PC-3 (cell line): Measurements from ENCODE around the gene DNAH2.

Source experiments
- EZH2 ChIP-seq: fragments of 300-600 bp; sonication (generic); IDR thresholded peaks from one replicate; pipeline ENCODE4 v1.6.1; 2017; ENCODE audit warnings: antibody characterized with exemption, mild to moderate bottlenecking, low read length; ENCODE audit not compliant: unreplicated experiment
- EZH2phosphoT487 ChIP-seq: fragments of 300-600 bp; sonication (generic); IDR thresholded peaks from 2 replicates; pipeline ENCODE4 v1.6.1; 2018; ENCODE audit warnings: mild to moderate bottlenecking, antibody characterized with exemption, low read length, borderline replicate concordance
- TF ChIP-seq, protein P1 (sequence below): fragments of 300-600 bp; sonication (generic); conservative IDR thresholded peaks from 2 replicates; pipeline ENCODE4 v1.5.1; 2017; ENCODE audit warnings: antibody characterized with exemption, low read depth, mild to moderate bottlenecking, low read length

DNA sequence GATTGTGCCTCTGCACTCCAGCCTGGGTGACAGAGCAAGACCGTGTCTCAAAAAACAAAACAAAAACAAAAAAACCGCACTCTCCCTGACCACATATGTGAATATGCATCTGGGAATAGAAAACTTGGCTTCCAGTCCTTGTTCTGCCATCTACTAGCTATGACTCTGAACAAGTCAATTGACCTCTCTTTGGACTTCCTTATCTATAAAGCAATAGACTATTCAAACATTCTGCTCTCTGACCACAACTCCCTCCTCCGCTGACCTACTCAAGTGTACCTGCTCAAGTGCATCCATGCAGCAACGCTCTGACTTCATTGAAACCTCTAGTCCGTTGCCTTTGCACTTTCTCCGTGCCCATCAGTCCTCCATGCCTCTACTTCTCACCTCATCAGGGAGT lies 63.9 kb downstream of the DNAH2 start:
- TF ChIP-seq, protein P1, sequence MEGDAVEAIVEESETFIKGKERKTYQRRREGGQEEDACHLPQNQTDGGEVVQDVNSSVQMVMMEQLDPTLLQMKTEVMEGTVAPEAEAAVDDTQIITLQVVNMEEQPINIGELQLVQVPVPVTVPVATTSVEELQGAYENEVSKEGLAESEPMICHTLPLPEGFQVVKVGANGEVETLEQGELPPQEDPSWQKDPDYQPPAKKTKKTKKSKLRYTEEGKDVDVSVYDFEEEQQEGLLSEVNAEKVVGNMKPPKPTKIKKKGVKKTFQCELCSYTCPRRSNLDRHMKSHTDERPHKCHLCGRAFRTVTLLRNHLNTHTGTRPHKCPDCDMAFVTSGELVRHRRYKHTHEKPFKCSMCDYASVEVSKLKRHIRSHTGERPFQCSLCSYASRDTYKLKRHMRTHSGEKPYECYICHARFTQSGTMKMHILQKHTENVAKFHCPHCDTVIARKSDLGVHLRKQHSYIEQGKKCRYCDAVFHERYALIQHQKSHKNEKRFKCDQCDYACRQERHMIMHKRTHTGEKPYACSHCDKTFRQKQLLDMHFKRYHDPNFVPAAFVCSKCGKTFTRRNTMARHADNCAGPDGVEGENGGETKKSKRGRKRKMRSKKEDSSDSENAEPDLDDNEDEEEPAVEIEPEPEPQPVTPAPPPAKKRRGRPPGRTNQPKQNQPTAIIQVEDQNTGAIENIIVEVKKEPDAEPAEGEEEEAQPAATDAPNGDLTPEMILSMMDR = no peak
- no peak for TF ChIP-seq EZH2phosphoT487
- TF ChIP-seq EZH2 = no peak
